ENCODE results near the gene IL19. TPM values are rescaled to one million over a fixed set of nuclear protein-coding genes. Genes with fewer than 3 reads are reported as not detected.

The IL19 gene
- total RNA-seq, 2 experiments from 2014 or later = not detected

GRCh38 chr1:206732508-206732907 is 38.1 kb upstream of the IL19 start:
- no peak for DNase-seq (ENCODE audit: low spot score)
- no peak overlapping the region for H3K4me3 ChIP-seq (ENCODE audit: low read depth, low read length, poor library complexity, severe bottlenecking)
- H3K4me1 ChIP-seq (ENCODE audit: insufficient read depth, low read length, poor library complexity, severe bottlenecking) = no peaks in the 10 kb centered on the region
- intact Hi-C loops (cut with micrococcal nuclease; ENCODE audit: unreplicated experiment) = loop anchor here (5.0 kb wide), 1 partner anchor 250 kb away; no protein-coding TSS in a partner anchor
- ChIA-PET CTCF (ENCODE audit: unreplicated experiment) (no interaction called here), POLR2A (interaction anchor here (0.7 kb wide), 1 partner anchor 173 kb away, joined by 3 read pairs; no protein-coding TSS in a partner anchor)
- no peaks in the 10 kb centered on the region for H4K20me1 ChIP-seq (ENCODE audit: insufficient read depth, low read length)
- no peaks in the 10 kb centered on the region for H3K9me2 ChIP-seq (ENCODE audit: insufficient read depth, low read length)
- no peak overlapping the region for H3K4me2 ChIP-seq (ENCODE audit: low read length)
- no peak overlapping the region for H2AFZ ChIP-seq (ENCODE audit: low read length)
- no peaks in the 10 kb centered on the region for H3K36me3 ChIP-seq (ENCODE audit: insufficient read depth, low read length)
- no peak overlapping the region for H3K27ac ChIP-seq (ENCODE audit: low read depth, low read length, poor library complexity, severe bottlenecking)
- no TSS peak for BruUV-seq (replicated peaks)
- TF ChIP-seq EZH2phosphoT487 (IDR thresholded peaks at IDR 0.05; ENCODE audit: borderline replicate concordance, low read depth, low read length) (no peak), CTCF (conservative IDR thresholded peaks at IDR 0.05; ENCODE audit: low read length) (no peak)
- H3K9me3 ChIP-seq (ENCODE audit: low read length) = no peaks in the 10 kb centered on the region
- H3K79me2 ChIP-seq (ENCODE audit: insufficient read depth, low read depth, low read length) = no peaks in the 10 kb centered on the region

- H3K4me2 ChIP-seq (ENCODE audit: low read length) = no peak overlapping the region
- no peaks in the 10 kb centered on the region for H3K9me3 ChIP-seq (ENCODE audit: low read length)
- TF ChIP-seq CTCF (conservative IDR thresholded peaks at IDR 0.05; ENCODE audit: low read length) (no peak), EZH2phosphoT487 (IDR thresholded peaks at IDR 0.05; ENCODE audit: borderline replicate concordance, low read depth, low read length) (no peak)
- intact Hi-C loops (cut with micrococcal nuclease; ENCODE audit: unreplicated experiment) = loop anchor here (5.0 kb wide), 1 partner anchor 249 kb away; no protein-coding TSS in a partner anchor
- H3K36me3 ChIP-seq (ENCODE audit: insufficient read depth, low read length) = no peaks in the 10 kb centered on the region
- CTCF ChIA-PET (ENCODE audit: unreplicated experiment) = no interaction called here
- no peak for DNase-seq (ENCODE audit: low spot score)
- no peaks in the 10 kb centered on the region for H3K9me2 ChIP-seq (ENCODE audit: insufficient read depth, low read length)
- H3K27ac ChIP-seq (ENCODE audit: low read depth, low read length, poor library complexity, severe bottlenecking) = no peak overlapping the region
- BruUV-seq (replicated peaks) = no TSS peak
- H3K4me3 ChIP-seq (ENCODE audit: low read depth, low read length, poor library complexity, severe bottlenecking) = no peak overlapping the region
- no peak overlapping the region for H2AFZ ChIP-seq (ENCODE audit: low read length)
- POLR2A ChIA-PET = no interaction called here
- peaks cover under 1% of the 10 kb centered on the region for H3K4me1 ChIP-seq (ENCODE audit: insufficient read depth, low read length, poor library complexity, severe bottlenecking)
- H4K20me1 ChIP-seq (ENCODE audit: insufficient read depth, low read length) = no peaks in the 10 kb centered on the region
- no peaks in the 10 kb centered on the region for H3K79me2 ChIP-seq (ENCODE audit: insufficient read depth, low read depth, low read length)
These were observed 37.6 kb upstream of the IL19 start for GRCh38 chr1:206732992-206733391.

- no peaks in the 10 kb centered on the region for H3K9me3 ChIP-seq (ENCODE audit: low read length)
- H3K27ac ChIP-seq (ENCODE audit: low read depth, low read length, poor library complexity, severe bottlenecking) = no peak overlapping the region
- ChIA-PET CTCF (ENCODE audit: unreplicated experiment) (interaction anchor here (0.7 to 1.9 kb wide), 6 partner anchors 48 to 181 kb away, joined by 3 to 13 read pairs (median 4); no protein-coding TSS in a partner anchor), POLR2A (interaction anchor here (0.6 to 1.7 kb wide), 2 partner anchors 20 to 22 kb away, joined by 5 to 6 read pairs; no protein-coding TSS in a partner anchor)
- no peaks in the 10 kb centered on the region for H4K20me1 ChIP-seq (ENCODE audit: insufficient read depth, low read length)
- H3K4me2 ChIP-seq (ENCODE audit: low read length) = no peak overlapping the region
- no peaks in the 10 kb centered on the region for H3K79me2 ChIP-seq (ENCODE audit: insufficient read depth, low read depth, low read length)
- H3K4me1 ChIP-seq (ENCODE audit: insufficient read depth, low read length, poor library complexity, severe bottlenecking) = peaks cover 17% of the 10 kb centered on the region
- peak; percentile 67 for DNase-seq (ENCODE audit: low spot score)
- BruUV-seq (replicated peaks) = no TSS peak
- intact Hi-C loops (cut with micrococcal nuclease; ENCODE audit: unreplicated experiment) = loop anchor here (1.0 to 5.0 kb wide), 3 partner anchors 74 to 248 kb away; no protein-coding TSS in a partner anchor
- no peak for TF ChIP-seq EZH2phosphoT487 (IDR thresholded peaks at IDR 0.05; ENCODE audit: borderline replicate concordance, low read depth, low read length)
- TF ChIP-seq CTCF (conservative IDR thresholded peaks at IDR 0.05; ENCODE audit: low read length) = peak; percentile 91
- no peaks in the 10 kb centered on the region for H3K9me2 ChIP-seq (ENCODE audit: insufficient read depth, low read length)
- no peak overlapping the region for H2AFZ ChIP-seq (ENCODE audit: low read length)
- H3K4me3 ChIP-seq (ENCODE audit: low read depth, low read length, poor library complexity, severe bottlenecking) = no peak overlapping the region
- H3K36me3 ChIP-seq (ENCODE audit: insufficient read depth, low read length) = no peaks in the 10 kb centered on the region
These were observed 36.0 kb upstream of the IL19 start for GRCh38 chr1:206734499-206735142.

All from OCI-LY7 (cell line).